HCT116 (cell line): Measurements from ENCODE around the gene GPC5. TPM values are rescaled to one million over a fixed set of nuclear protein-coding genes. Genes with fewer than 3 reads are reported as not detected.

ENCODE experiments used
- ATAC-seq: fragments of 200-7000 bp; cut with Tn5 transposase; 2 replicates; pipeline ENCODE4 v1.9.1; 2020; ENCODE audit warnings: mild to moderate bottlenecking, moderate library complexity
- BruUV-seq: library from RNA; stranded (reverse); fragments of 400-500 nt; replicated peaks from 2 replicates; lab custom pipeline; 2021; lab: Mats Ljungman, UMichigan
- CTCF ChIA-PET: fragments of 300-600 bp; sonication (Branson Sonifier 250); formaldehyde crosslinking; loops from one replicate; lab custom pipeline; 2021; ENCODE audit warnings: antibody characterized with exemption; lab: Charles Lee
- POLR2A ChIA-PET: fragments of 300-600, 350-600 bp; sonication (Branson Sonifier 250); formaldehyde crosslinking; loops from one replicate; lab custom pipeline; 2021; ENCODE audit warnings: antibody characterized with exemption; lab: Charles Lee
- RAD21 ChIA-PET, 2 experiments: fragments of 300-600 bp; sonication (Branson Sonifier 250); formaldehyde crosslinking; loops; one replicate each; lab custom pipeline; 2023; ENCODE audit warnings: low total read pairs in 2 of 2; ENCODE audit not compliant: uncharacterized antibody in 2 of 2, unreplicated experiment in 2 of 2, low non-redundant PET in 1 of 2; lab: Charles Lee
- DNase-seq: peaks from one replicate; pipeline ENCODE4 v3.0.0-alpha.2; 2010; ENCODE audit warnings: low read depth, low spot score
- H2AFZ ChIP-seq: fragments of 200-600 bp; shearing (Covaris generic), sonication (generic); 2 replicates; pipeline ENCODE4 v1.6.1; 2017; ENCODE audit warnings: low read depth, mixed run types, mixed read lengths, antibody characterized with exemption, low read length; ENCODE audit not compliant: poor library complexity, severe bottlenecking
- H3K27ac ChIP-seq: 2 replicates; pipeline ENCODE4 v1.5.1; 2012; ENCODE audit warnings: low read depth, low read length
- H3K27me3 ChIP-seq: fragments of 200-600 bp; sonication (generic); 2 replicates; pipeline ENCODE4 v1.6.1; 2016; ENCODE audit warnings: mixed run types, low read length, mixed read lengths; ENCODE audit not compliant: insufficient read depth
- H3K36me3 ChIP-seq, 2 experiments: fragments of 200-500 bp in 1 of 2; fragments of 200-600 bp in 1 of 2; sonication (Bioruptor generic) in 1 of 2; sonication (generic) in 1 of 2; 2 replicates each; pipeline versions ENCODE4 v1.5.1 to v1.6.1; 2014 to 2016; ENCODE audit warnings: low read length in 2 of 2, inconsistent platforms in 1 of 2, mixed read lengths in 1 of 2, mixed run types in 1 of 2; ENCODE audit not compliant: insufficient read depth in 2 of 2, control insufficient read depth in 1 of 2
- H3K4me1 ChIP-seq, 2 experiments: fragments of 200-600 bp in 1 of 2; sonication (generic) in 1 of 2; 2 replicates each; pipeline versions ENCODE4 v1.5.1 to v1.6.1; 2012 to 2017; ENCODE audit warnings: low read length in 2 of 2, inconsistent platforms in 1 of 2, mild to moderate bottlenecking in 1 of 2, mixed read lengths in 1 of 2, mixed run types in 1 of 2, moderate library complexity in 1 of 2; ENCODE audit not compliant: insufficient read depth in 2 of 2, control insufficient read depth in 1 of 2
- H3K4me2 ChIP-seq: fragments of 200-600 bp; sonication (generic); 2 replicates; pipeline ENCODE4 v1.6.1; 2017; ENCODE audit warnings: mixed run types, low read length, mixed read lengths
- H3K4me3 ChIP-seq, 2 experiments: fragments of 200-600 bp in 1 of 2; sonication (generic) in 1 of 2; replicated peaks in 1 of 2; 2 replicates each; pipeline ENCODE4 v1.5.1; 2011 to 2016; ENCODE audit warnings: low read length in 2 of 2, control low read depth in 1 of 2, low read depth in 1 of 2, mild to moderate bottlenecking in 1 of 2, mixed read lengths in 1 of 2, mixed run types in 1 of 2
- H3K79me2 ChIP-seq: fragments of 200-600 bp; sonication (generic); 2 replicates; pipeline ENCODE4 v1.6.1; 2017; ENCODE audit warnings: mild to moderate bottlenecking, mixed run types, low read length, moderate library complexity, mixed read lengths; ENCODE audit not compliant: insufficient read depth
- H3K9ac ChIP-seq: fragments of 200-600 bp; sonication (generic); 2 replicates; pipeline ENCODE4 v1.6.1; 2016; ENCODE audit warnings: low read length, mixed read lengths
- H3K9me2 ChIP-seq: fragments of 200-600 bp; sonication (generic), shearing (Covaris generic); 2 replicates; pipeline ENCODE4 v1.6.1; 2017; ENCODE audit warnings: mixed run types, mild to moderate bottlenecking, moderate library complexity; ENCODE audit not compliant: insufficient read depth
- H3K9me3 ChIP-seq, 2 experiments: fragments of 200-500 bp in 1 of 2; fragments of 200-600 bp in 1 of 2; sonication (Bioruptor generic) in 1 of 2; sonication (generic) in 1 of 2; 2 replicates each; pipeline ENCODE4 v1.6.1; 2014 to 2017; ENCODE audit warnings: low read length in 2 of 2, mixed read lengths in 2 of 2, inconsistent platforms in 1 of 2, low read depth in 1 of 2, mild to moderate bottlenecking in 1 of 2, mixed run types in 1 of 2, moderate library complexity in 1 of 2; ENCODE audit not compliant: control insufficient read depth in 1 of 2, insufficient read depth in 1 of 2
- H4K20me1 ChIP-seq: fragments of 200-600 bp; sonication (generic), shearing (Covaris generic); 2 replicates; pipeline ENCODE4 v1.6.1; 2017; ENCODE audit warnings: mixed run types, mild to moderate bottlenecking, moderate library complexity; ENCODE audit not compliant: insufficient read depth
- ATF3 ChIP-seq: IDR thresholded peaks from 2 replicates; pipeline ENCODE4 v1.6.1; 2012
- CBX3 ChIP-seq: IDR thresholded peaks from 2 replicates; pipeline ENCODE4 v1.6.1; 2012; ENCODE audit warnings: low read depth
- CEBPB ChIP-seq: IDR thresholded peaks from 2 replicates; pipeline ENCODE4 v1.6.1; 2012; ENCODE audit warnings: low read depth
- CTCF ChIP-seq, 3 experiments: fragments of 200-600 bp in 1 of 3; sonication (generic) in 1 of 3; IDR thresholded peaks in 2 of 3; conservative IDR thresholded peaks in 1 of 3; 2 replicates each; pipeline ENCODE4 v1.5.1; 2012 to 2017; ENCODE audit warnings: low read depth in 2 of 3, low read length in 2 of 3, antibody characterized with exemption in 1 of 3, borderline replicate concordance in 1 of 3, control low read depth in 1 of 3, mild to moderate bottlenecking in 1 of 3, mixed read lengths in 1 of 3, mixed run types in 1 of 3, moderate library complexity in 1 of 3; ENCODE audit not compliant: insufficient read depth in 1 of 3
- ELF1 ChIP-seq: IDR thresholded peaks from 2 replicates; pipeline ENCODE4 v1.6.1; 2012; ENCODE audit warnings: low read depth, borderline replicate concordance
- EZH2 ChIP-seq: fragments of 200-600 bp; sonication (generic); IDR thresholded peaks from 2 replicates; pipeline ENCODE4 v1.6.1; 2017; ENCODE audit warnings: antibody characterized with exemption, mixed run types
- EZH2phosphoT487 ChIP-seq: fragments of 200-600 bp; IDR thresholded peaks from 2 replicates; pipeline ENCODE4 v1.6.1; 2018; ENCODE audit warnings: antibody characterized with exemption, borderline replicate concordance
- MAX ChIP-seq: IDR thresholded peaks from 2 replicates; pipeline ENCODE4 v1.6.1; 2012
- POLR2A ChIP-seq: IDR thresholded peaks from 2 replicates; pipeline ENCODE4 v1.7.0; 2011; ENCODE audit warnings: borderline replicate concordance; ENCODE audit not compliant: insufficient read depth, insufficient read length; ENCODE audit errors: extremely low read depth
- POLR2AphosphoS5 ChIP-seq: IDR thresholded peaks from 2 replicates; pipeline ENCODE4 v1.6.1; 2011; ENCODE audit warnings: mild to moderate bottlenecking, low read depth, low read length, moderate library complexity
- RAD21 ChIP-seq: IDR thresholded peaks from 2 replicates; pipeline ENCODE4 v1.6.1; 2012; ENCODE audit warnings: low read depth, mild to moderate bottlenecking
- SP1 ChIP-seq: IDR thresholded peaks from 2 replicates; pipeline ENCODE4 v1.6.1; 2012; ENCODE audit warnings: low read depth
- SRF ChIP-seq: IDR thresholded peaks from 2 replicates; pipeline ENCODE4 v1.6.1; 2012; ENCODE audit warnings: low read depth
- YY1 ChIP-seq: IDR thresholded peaks from 2 replicates; pipeline ENCODE4 v1.6.1; 2011; ENCODE audit warnings: low read length, low read depth, moderate library complexity, mild to moderate bottlenecking; ENCODE audit not compliant: insufficient replicate concordance; ENCODE audit errors: extremely low read depth
- ZFX ChIP-seq: fragments of 450-650 bp; IDR thresholded peaks from 2 replicates; pipeline ENCODE4 v1.6.1; 2017
- intact Hi-C: fragments of 100-400 bp; cut with micrococcal nuclease; formaldehyde crosslinking; loops from 2 replicates; pipeline ENCODE4 v1.10.0; 2022
- total RNA-seq: library from RNA; stranded (reverse); gene quantifications from one replicate; pipeline ENCODE4 v1.2.1, GENCODE V29; 2021; ENCODE audit not compliant: unreplicated experiment

The GPC5 gene
- total RNA-seq, 1 experiment from 2014 or later, result not detected

- Histone ChIP-seq H3K4me1 (no peaks in the 10 kb centered on the region), H3K79me2 (no peaks in the 10 kb centered on the region), H3K4me2 (no peak overlapping the region), H4K20me1 (no peaks in the 10 kb centered on the region; the same call in 1 of the 2 replicates), H3K9me2 (no peaks in the 10 kb centered on the region), H3K36me3 (no peaks in the 10 kb centered on the region), H3K27ac (no peak overlapping the region), H3K27me3 (no peaks in the 10 kb centered on the region), H3K4me3 (no peak overlapping the region), H2AFZ (no peak overlapping the region), H3K9me3 (peaks cover 7% of the 10 kb centered on the region in 2 experiments; a peak in 2 of 4 replicates), H3K9ac (no peak overlapping the region)
- ATAC-seq (no peak), DNase-seq (no peak)
- no TSS peak for BruUV-seq
- CTCF ChIA-PET, result no interaction called here
- POLR2A ChIA-PET, result no interaction called here
- RAD21 ChIA-PET, result no interaction called here
- TF ChIP-seq ZFX (no peak), EZH2phosphoT487 (no peak), CBX3 (no peak), SP1 (no peak), POLR2AphosphoS5 (no peak), CTCF (IDR thresholded peaks at IDR 0.05 in 2 of 3, conservative IDR thresholded peaks at IDR 0.05 in 1 of 3; ENCODE audit: borderline replicate concordance in 1 of 3, insufficient read depth in 1 of 3, low read depth in 2 of 3, low read length in 2 of 3) (no peak), ELF1 (no peak), SRF (no peak), ATF3 (no peak), MAX (no peak), POLR2A (no peak), CEBPB (no peak), EZH2 (no peak), YY1 (no peak), RAD21 (no peak)
- intact Hi-C loops, result no loop called here
These were observed 224.5 kb downstream of the GPC5 start for GRCh38 chr13:91622778-91623550.
